ENCODE results near the gene JPH3.

DNA sequence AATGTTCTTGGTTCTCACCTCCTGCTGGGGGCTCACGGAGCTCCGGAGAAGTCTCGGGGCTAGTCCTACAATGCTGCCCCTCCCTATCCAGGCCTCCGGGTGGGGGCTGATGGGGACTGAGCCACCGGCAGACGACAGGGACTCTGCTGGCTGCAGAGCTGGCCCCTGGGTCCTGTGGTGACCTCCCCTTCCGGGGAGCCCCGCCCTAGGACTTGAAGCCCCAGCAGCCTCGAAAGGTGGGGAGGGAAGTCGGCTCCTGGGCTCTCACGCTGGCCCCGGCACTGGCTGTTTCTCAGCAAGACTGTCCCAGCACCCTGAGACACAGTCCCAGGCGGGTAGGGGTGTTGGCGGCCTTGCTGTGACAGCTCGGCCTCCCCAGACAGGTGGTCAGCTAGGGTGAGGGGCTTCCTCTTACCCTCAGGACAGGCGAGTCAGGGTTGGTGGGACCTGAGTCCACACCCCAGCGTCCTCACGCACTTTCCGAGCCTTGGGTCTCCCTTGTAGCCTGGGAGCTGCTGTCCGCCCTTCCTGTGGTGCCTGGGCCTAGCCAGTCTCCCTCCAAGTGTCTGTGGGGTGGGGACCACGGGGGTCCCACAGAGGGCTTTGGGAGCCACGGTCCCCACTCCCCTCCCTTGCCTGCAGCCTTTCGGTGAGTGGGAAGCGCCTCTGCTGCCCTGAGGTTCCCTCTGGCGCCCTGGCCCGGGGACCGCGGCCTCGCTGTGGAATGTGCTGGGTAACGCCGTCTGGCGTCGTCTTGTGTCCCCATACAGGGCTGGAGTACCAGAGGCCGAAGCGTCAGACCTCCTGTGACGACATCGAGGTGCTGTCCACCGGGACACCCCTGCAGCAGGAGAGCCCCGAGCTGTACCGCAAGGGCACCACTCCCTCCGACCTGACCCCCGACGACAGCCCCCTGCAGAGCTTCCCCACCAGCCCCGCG is 86.8 kb downstream of the JPH3 start:
- TF ChIP-seq, protein P1, sequence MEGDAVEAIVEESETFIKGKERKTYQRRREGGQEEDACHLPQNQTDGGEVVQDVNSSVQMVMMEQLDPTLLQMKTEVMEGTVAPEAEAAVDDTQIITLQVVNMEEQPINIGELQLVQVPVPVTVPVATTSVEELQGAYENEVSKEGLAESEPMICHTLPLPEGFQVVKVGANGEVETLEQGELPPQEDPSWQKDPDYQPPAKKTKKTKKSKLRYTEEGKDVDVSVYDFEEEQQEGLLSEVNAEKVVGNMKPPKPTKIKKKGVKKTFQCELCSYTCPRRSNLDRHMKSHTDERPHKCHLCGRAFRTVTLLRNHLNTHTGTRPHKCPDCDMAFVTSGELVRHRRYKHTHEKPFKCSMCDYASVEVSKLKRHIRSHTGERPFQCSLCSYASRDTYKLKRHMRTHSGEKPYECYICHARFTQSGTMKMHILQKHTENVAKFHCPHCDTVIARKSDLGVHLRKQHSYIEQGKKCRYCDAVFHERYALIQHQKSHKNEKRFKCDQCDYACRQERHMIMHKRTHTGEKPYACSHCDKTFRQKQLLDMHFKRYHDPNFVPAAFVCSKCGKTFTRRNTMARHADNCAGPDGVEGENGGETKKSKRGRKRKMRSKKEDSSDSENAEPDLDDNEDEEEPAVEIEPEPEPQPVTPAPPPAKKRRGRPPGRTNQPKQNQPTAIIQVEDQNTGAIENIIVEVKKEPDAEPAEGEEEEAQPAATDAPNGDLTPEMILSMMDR (IDR thresholded peaks at IDR 0.05): no peak
- TF ChIP-seq POLR2A (IDR thresholded peaks at IDR 0.05): no peak
